ENCODE results near the gene WNK4. TPM values are rescaled to one million over a fixed set of nuclear protein-coding genes. Genes with fewer than 3 reads are reported as not detected.

WNK4 gene
- total and polyA plus RNA-seq, 2 experiments from 2014 or later = 0.10 to 0.65 TPM

DNA sequence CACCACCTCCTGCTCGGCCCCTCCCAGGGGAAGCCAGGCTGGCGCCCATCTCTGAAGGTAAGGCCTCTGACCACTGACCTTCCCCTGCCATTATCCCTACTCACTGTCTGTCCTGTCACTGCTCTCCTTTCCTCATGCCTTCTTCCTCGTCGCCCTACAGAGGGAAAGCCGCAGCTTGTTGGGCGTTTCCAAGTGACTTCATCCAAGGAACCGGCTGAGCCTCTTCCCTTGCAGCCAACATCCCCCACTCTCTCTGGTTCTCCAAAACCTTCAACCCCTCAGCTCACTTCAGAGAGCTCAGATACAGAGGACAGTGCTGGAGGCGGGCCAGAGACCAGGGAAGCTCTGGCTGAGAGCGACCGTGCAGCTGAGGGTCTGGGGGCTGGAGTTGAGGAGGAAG is 15.1 kb downstream of the WNK4 start:
- Mint-ChIP-seq H3K36me3 (ENCODE audit: low read depth) (peaks cover 13% of the 10 kb centered on the region), H3K9me3 (peaks cover 14% of the 10 kb centered on the region), H3K4me1 (peaks cover 5% of the 10 kb centered on the region; the same call in 1 of the 3 replicates), H3K4me3 (no peak overlapping the region; the same call in 2 of the 3 replicates), H3K27me3 (ENCODE audit: insufficient read depth, low read depth, poor library complexity) (peaks cover 17% of the 10 kb centered on the region), H3K27ac (no peak overlapping the region)
- Histone ChIP-seq H3K9me2 (ENCODE audit: insufficient read depth) (no peaks in the 10 kb centered on the region), H3K36me3 (ENCODE audit: insufficient read depth) (no peaks in the 10 kb centered on the region), H3K27me3 (ENCODE audit: insufficient read depth) (peaks cover 14% of the 10 kb centered on the region), H3K27ac (ENCODE audit: low read depth) (no peak overlapping the region), H3K4me2 (no peak overlapping the region), H3K79me2 (replicated peaks; ENCODE audit: insufficient read depth) (peaks cover 8% of the 10 kb centered on the region), H4K20me1 (replicated peaks; ENCODE audit: insufficient read depth) (no peaks in the 10 kb centered on the region), H3F3A (replicated peaks; ENCODE audit: low read depth) (no peaks in the 10 kb centered on the region), H3K4me1 (ENCODE audit: insufficient read depth) (peaks cover 6% of the 10 kb centered on the region; the same call in 1 of the 2 replicates), H3K4me3 (no peak overlapping the region), H2AFZ (no peak overlapping the region)
- no peak for ATAC-seq
- no peak for DNase-seq (ENCODE audit: low spot score)
- TF ChIP-seq CREB1 (CRISPR knock-in tag; IDR thresholded peaks at IDR 0.05; ENCODE audit: low read depth) (no peak), ETS1 (IDR thresholded peaks at IDR 0.05) (no peak), CTCF (conservative IDR thresholded peaks at IDR 0.05; ENCODE audit: low read depth in 2 of 2) (no peak), JUNB (IDR thresholded peaks at IDR 0.05; ENCODE audit: unreplicated experiment) (no peak), ZNF114 (CRISPR knock-in tag; IDR thresholded peaks at IDR 0.05) (no peak), POLR2AphosphoS5 (IDR thresholded peaks at IDR 0.05; ENCODE audit: low read depth) (no peak), EZH2 (IDR thresholded peaks at IDR 0.05; ENCODE audit: low read depth, unreplicated experiment) (no peak), NANOG (IDR thresholded peaks at IDR 0.05; ENCODE audit: borderline replicate concordance) (no peak), ZNF331 (CRISPR knock-in tag; IDR thresholded peaks at IDR 0.05; ENCODE audit: low read depth) (no peak), REST (IDR thresholded peaks at IDR 0.05; ENCODE audit: unreplicated experiment) (no peak), STAT1 (IDR thresholded peaks at IDR 0.05; ENCODE audit: unreplicated experiment) (no peak)
- TF ChIP-seq, protein P1, sequence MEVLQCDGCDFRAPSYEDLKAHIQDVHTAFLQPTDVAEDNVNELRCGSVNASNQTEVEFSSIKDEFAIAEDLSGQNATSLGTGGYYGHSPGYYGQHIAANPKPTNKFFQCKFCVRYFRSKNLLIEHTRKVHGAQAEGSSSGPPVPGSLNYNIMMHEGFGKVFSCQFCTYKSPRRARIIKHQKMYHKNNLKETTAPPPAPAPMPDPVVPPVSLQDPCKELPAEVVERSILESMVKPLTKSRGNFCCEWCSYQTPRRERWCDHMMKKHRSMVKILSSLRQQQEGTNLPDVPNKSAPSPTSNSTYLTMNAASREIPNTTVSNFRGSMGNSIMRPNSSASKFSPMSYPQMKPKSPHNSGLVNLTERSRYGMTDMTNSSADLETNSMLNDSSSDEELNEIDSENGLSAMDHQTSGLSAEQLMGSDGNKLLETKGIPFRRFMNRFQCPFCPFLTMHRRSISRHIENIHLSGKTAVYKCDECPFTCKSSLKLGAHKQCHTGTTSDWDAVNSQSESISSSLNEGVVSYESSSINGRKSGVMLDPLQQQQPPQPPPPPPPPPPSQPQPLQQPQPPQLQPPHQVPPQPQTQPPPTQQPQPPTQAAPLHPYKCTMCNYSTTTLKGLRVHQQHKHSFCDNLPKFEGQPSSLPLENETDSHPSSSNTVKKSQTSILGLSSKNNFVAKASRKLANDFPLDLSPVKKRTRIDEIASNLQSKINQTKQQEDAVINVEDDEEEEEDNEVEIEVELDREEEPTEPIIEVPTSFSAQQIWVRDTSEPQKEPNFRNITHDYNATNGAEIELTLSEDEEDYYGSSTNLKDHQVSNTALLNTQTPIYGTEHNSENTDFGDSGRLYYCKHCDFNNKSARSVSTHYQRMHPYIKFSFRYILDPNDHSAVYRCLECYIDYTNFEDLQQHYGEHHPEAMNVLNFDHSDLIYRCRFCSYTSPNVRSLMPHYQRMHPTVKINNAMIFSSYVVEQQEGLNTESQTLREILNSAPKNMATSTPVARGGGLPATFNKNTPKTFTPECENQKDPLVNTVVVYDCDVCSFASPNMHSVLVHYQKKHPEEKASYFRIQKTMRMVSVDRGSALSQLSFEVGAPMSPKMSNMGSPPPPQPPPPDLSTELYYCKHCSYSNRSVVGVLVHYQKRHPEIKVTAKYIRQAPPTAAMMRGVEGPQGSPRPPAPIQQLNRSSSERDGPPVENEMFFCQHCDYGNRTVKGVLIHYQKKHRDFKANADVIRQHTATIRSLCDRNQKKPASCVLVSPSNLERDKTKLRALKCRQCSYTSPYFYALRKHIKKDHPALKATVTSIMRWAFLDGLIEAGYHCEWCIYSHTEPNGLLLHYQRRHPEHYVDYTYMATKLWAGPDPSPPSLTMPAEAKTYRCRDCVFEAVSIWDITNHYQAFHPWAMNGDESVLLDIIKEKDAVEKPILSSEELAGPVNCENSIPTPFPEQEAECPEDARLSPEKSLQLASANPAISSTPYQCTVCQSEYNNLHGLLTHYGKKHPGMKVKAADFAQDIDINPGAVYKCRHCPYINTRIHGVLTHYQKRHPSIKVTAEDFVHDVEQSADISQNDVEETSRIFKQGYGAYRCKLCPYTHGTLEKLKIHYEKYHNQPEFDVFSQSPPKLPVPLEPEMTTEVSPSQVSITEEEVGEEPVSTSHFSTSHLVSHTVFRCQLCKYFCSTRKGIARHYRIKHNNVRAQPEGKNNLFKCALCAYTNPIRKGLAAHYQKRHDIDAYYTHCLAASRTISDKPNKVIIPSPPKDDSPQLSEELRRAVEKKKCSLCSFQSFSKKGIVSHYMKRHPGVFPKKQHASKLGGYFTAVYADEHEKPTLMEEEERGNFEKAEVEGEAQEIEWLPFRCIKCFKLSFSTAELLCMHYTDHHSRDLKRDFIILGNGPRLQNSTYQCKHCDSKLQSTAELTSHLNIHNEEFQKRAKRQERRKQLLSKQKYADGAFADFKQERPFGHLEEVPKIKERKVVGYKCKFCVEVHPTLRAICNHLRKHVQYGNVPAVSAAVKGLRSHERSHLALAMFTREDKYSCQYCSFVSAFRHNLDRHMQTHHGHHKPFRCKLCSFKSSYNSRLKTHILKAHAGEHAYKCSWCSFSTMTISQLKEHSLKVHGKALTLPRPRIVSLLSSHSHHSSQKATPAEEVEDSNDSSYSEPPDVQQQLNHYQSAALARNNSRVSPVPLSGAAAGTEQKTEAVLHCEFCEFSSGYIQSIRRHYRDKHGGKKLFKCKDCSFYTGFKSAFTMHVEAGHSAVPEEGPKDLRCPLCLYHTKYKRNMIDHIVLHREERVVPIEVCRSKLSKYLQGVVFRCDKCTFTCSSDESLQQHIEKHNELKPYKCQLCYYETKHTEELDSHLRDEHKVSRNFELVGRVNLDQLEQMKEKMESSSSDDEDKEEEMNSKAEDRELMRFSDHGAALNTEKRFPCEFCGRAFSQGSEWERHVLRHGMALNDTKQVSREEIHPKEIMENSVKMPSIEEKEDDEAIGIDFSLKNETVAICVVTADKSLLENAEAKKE (CRISPR knock-in tag; IDR thresholded peaks at IDR 0.05) = no peak

Measured in GM23338 (cell line).